Raji (cell line): ENCODE results near the gene SLC30A10.

Experiments used
- POLR2A ChIP-seq: IDR thresholded peaks from 2 replicates; pipeline ENCODE4 v1.6.1; 2011; ENCODE audit warnings: low read depth, low read length, control low read depth; ENCODE audit not compliant: insufficient read depth

SLC30A10 gene

GRCh38 chr1:219940707-219941106 lies 12.3 kb upstream of the SLC30A10 start:
- no peak for TF ChIP-seq POLR2A

GRCh38 chr1:219938706-219939105 lies 10.3 kb upstream of the SLC30A10 start:
- no peak for TF ChIP-seq POLR2A

GRCh38 chr1:219931033-219931432 lies 2.7 kb upstream of the SLC30A10 start:
- TF ChIP-seq POLR2A: no peak

- TF ChIP-seq POLR2A: no peak
Observed at GRCh38 chr1:219928791-219929118, 398 bp upstream of the SLC30A10 start.

GRCh38 chr1:219927298-219927955 lies 930 bp downstream of the SLC30A10 start:
- TF ChIP-seq POLR2A: no peak

GRCh38 chr1:219926363-219926998 lies 1.9 kb downstream of the SLC30A10 start:
- no peak for TF ChIP-seq POLR2A

- no peak for TF ChIP-seq POLR2A
Observed at GRCh38 chr1:219924342-219924741, 4.0 kb downstream of the SLC30A10 start.

GRCh38 chr1:219917851-219918466 lies 10.4 kb downstream of the SLC30A10 start:
- no peak for TF ChIP-seq POLR2A

- TF ChIP-seq POLR2A: no peak
Observed at GRCh38 chr1:219917281-219917680, 11.1 kb downstream of the SLC30A10 start.

- TF ChIP-seq POLR2A: no peak
Observed at GRCh38 chr1:219916257-219916656, 12.1 kb downstream of the SLC30A10 start.

GRCh38 chr1:219913005-219913770 lies 15.2 kb downstream of the SLC30A10 start:
- no peak for TF ChIP-seq POLR2A

GRCh38 chr1:219910716-219911115 lies 17.6 kb downstream of the SLC30A10 start:
- TF ChIP-seq POLR2A: no peak

GRCh38 chr1:219909476-219909875 lies 18.9 kb downstream of the SLC30A10 start:
- no peak for TF ChIP-seq POLR2A

GRCh38 chr1:219908170-219908569 lies 20.2 kb downstream of the SLC30A10 start:
- no peak for TF ChIP-seq POLR2A

GRCh38 chr1:219907772-219908070 lies 20.6 kb downstream of the SLC30A10 start:
- TF ChIP-seq POLR2A: no peak

GRCh38 chr1:219906924-219907771 lies 21.2 kb downstream of the SLC30A10 start:
- no peak for TF ChIP-seq POLR2A

GRCh38 chr1:219905524-219905923 lies 22.8 kb downstream of the SLC30A10 start:
- no peak for TF ChIP-seq POLR2A
